Measurements from ENCODE around the gene RAP1A.

Gene RAP1A

GRCh38 chr1:111619635-111620440 is at the start of gene RAP1A:
Gene RAP1A, plus strand, starts transcription at chr1:111619789. Its CDS starts 71,572 bp downstream, at chr1:111691361.
- DNase-seq (ENCODE audit: low spot score) = peak; percentile 97

GRCh38 chr1:111569913-111570312 is 49.7 kb upstream of the RAP1A start:
- DNase-seq (ENCODE audit: low spot score) = no peak

- no peak for DNase-seq (ENCODE audit: low spot score)
Observed at GRCh38 chr1:111570781-111571181, 48.8 kb upstream of the RAP1A start.

- DNase-seq (ENCODE audit: low spot score) = no peak
Observed at GRCh38 chr1:111571239-111571638, 48.4 kb upstream of the RAP1A start.

DNA sequence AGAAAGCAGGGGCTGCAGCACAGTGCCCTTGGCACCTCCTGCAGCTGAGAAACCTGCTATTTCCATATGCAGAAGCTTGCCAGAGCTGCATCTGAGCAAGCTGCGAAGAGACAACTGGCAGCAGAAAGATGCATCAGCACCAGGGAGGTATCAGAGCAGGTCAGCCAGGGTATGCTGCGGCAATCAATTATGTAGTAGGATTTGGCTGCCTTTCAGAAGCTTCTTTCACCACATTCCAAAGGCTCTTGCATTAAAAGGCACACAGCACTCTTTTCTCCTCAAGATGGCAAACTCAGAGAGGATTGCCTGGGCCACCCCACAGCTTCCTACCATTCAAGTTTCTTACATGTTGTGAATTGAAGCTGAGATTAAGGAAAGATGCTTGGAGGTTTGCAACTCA is 47.6 kb upstream of the RAP1A start:
- DNase-seq (ENCODE audit: low spot score) = no peak

DNA sequence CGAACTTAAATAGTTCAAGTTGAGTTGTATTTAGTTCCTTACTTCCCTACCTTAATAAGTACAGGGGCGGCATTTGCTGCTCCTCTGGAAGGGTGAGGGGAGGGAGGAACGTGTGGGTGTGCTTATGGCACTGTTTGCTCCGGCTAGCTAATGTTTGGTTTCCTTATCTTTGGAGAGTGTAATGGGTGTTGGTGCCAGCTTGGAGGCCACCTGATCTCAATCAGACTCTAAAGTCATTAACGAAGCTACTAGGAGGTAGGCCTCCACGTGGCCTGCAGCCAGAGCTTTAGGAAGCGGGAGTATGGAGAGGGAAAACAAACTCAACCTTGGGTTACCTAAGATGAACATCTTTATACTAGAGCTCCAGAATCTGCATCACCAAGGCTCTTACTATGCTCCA is 43.0 kb upstream of the RAP1A start:
- no peak for DNase-seq (ENCODE audit: low spot score)

DNA sequence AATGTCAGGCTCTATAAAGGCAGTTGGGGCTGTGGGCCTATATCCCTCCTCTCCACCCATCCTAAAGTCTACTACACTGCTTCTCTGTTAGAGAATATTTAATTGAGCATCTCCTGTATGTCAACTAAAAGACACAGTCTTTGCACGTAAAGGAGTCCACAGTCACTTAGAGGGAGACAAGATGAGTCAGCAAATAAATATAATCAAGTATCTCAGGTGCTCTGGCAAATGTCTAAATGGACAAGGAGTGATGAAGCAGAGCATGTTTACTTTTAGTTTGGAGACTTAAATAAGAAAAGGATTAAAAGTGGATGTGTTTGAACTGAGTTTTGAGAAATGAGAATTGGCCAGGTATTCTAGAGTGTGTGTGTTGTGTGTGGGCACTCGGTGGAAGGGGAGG is 41.8 kb upstream of the RAP1A start:
- DNase-seq (ENCODE audit: low spot score) = no peak

DNA sequence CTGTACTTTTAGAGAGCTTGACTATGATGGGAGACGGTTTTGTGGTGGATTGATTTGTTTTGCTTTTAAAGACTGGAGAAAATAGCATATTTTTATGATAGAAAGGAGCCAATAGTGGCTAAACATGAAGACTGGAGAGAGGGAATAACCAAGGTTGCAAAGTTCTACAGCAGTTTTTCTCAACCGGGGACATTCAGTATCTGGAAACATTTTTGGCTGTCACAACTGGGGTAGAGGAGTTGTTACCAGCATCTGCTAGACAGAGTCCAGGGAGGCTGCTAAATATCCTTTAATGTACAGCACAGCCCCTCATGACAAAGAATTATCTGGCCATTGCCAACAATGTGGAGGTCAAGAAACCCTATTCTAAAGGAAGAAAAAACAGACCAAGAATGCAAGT is 38.4 kb upstream of the RAP1A start:
- DNase-seq (ENCODE audit: low spot score) = no peak

DNA sequence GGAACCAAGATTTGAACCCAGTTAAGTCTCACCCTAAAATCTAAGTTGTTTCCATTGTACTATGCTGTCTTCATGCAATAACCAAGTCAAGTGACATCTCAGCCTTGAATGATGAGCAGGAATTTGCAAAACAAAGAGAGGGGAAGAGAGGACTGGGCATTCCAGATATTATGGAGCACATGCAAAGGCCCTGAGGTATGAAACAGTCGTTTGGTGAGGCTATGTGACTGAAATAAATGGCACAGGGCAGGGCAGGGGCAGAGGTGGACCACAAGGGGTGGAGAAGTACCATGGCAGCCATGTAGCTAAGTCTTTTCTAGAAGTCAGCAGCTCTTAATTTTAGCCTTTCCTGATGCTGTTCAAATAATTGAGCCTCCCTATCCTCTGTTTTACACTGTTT is 37.6 kb upstream of the RAP1A start:
- DNase-seq (ENCODE audit: low spot score) = no peak

- no peak for DNase-seq (ENCODE audit: low spot score)
Observed at GRCh38 chr1:111582644-111583618, 36.7 kb upstream of the RAP1A start.

DNA sequence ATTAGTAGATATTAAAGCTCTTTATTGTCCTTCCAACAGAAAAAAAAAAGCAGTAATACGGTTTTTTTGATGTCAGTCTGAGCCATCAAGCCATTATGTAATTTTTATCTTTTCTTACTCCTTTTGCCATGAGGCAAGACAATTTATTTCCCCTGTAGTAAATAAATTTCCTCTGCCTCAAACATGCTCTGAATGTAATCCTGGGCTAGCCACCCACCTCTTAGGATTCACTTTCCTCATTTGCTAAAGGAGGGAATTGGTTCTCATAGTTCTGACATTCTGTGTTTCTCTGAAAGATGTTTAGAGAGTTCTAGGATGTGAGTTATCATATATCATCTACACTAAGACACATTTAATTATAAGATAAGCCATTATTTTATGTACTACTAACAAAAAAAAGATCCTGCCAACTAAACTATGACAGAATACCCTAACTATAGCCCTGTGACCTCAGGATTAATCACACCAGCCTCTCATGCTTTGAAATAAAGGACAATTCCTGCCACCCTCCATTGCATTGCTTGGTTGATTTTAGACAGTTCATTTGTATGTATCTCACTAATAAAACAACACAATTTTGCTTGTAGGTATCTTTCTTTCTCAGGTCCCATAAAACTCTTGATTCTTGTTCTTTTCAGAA is 34.0 kb upstream of the RAP1A start:
- no peak for DNase-seq (ENCODE audit: low spot score)

GRCh38 chr1:111586112-111586511 is 33.5 kb upstream of the RAP1A start:
- no peak for DNase-seq (ENCODE audit: low spot score)

GRCh38 chr1:111587509-111588174 is 31.9 kb upstream of the RAP1A start:
- DNase-seq (ENCODE audit: low spot score) = no peak

DNA sequence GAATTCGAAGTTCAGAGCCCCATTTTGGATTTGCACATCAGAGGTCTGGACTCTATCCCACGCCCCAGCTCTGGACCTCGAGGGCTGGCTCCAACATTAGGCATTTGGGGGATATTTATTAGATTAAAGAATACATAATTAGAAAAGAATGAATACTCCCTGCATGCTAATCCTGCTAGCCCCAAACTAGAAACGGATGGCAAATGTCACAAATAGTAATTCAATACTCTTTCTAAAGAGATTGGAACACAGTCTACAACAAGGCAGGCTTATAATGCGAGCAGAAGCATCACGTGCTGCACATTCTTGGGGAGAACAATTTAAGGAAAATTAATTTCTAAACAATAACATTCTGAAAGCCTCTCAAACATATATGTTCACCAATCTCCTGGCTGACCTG is 27.7 kb upstream of the RAP1A start:
- no peak for DNase-seq (ENCODE audit: low spot score)

GRCh38 chr1:111592389-111593361 is 26.9 kb upstream of the RAP1A start:
- no peak for DNase-seq (ENCODE audit: low spot score)

DNA sequence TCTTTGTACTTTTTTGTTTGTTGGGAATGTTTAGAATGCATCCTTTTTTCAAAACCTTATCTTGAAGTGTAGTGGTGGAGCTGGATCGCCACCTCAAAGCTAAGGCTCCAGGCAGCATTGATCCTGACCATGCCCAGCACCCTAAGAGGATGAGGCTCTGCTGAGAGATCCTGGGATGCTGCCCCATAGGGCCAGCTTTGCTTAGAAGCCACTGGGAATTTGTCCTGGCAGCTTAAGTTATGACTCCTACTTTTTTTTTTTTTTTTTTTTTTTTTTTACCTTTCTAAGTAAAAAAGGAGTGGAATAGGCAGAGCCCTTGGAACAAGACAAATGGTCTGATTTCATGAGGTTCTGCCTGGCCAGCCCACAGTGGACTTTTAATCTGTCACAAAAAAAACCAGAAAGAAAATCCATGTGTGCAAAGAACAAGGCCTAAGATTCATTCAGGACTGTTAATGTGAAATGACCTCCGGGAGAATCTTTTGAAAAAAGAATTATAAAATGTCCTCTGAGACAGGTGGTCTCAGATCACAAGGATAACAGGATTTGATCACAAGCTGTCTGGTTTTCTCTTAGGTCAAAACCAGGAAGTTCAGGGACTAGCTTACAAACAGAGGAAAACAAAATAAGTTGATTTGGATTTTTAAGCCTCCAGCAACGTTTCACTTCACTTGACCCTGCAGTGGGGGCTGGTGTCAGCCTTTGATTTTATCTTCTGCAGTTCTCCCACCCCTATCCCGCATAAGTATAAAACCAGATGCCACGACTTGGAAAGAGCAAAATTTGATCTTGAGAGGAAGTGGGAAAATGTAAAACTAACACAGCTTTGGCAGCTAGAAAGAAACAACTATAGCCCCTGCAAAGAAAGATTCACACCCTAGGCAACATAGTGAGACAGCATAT is 25.9 kb upstream of the RAP1A start:
- no peak for DNase-seq (ENCODE audit: low spot score)

- no peak for DNase-seq (ENCODE audit: low spot score)
Observed at GRCh38 chr1:111594306-111594693, 25.3 kb upstream of the RAP1A start.

DNA sequence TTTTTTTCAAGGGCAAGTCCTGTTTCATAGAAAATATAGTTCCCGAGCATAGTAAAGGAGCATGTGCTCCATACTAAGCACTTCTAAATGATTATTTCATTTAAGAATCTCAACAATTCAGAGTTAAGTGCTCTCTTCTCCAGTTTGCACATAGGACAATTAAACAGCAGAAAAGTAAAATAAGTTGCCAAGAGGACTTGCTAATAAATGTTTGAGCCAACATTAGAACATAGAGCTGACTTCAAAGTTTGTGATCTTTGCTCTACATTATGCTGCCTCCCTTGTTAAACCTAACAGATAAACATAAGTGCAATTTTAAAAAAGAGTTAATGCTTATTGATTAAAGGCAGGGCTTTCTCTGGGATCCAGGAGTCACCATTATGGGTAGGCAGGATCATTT is 23.8 kb upstream of the RAP1A start:
- no peak for DNase-seq (ENCODE audit: low spot score)

- no peak for DNase-seq (ENCODE audit: low spot score)
Observed at GRCh38 chr1:111596499-111596898, 23.1 kb upstream of the RAP1A start.

DNA sequence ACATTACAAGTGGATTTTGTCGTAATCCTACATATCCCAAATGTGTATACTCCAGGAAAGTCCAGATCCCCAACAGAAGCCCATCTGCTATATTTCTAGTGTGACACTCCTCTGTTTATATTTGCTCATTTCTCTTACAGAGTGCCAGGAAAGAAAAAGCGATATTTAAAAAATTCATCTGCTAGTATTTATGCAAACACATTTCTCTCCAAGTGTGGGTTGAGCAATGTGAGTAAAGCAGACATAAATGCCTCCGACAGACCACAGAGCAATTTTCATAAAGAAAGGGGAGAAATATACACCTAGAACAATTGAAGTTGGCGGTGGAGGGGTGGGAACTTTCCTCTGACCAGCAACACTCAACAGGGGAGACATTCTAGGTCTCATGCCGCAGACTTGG is 22.2 kb upstream of the RAP1A start:
- no peak for DNase-seq (ENCODE audit: low spot score)

Data from ecto neural progenitor cell (in vitro differentiated cells).